ENCODE results near the gene PCDHGB2. TPM values are rescaled to one million over a fixed set of nuclear protein-coding genes. Genes with fewer than 3 reads are reported as not detected.

PCDHGB2 gene
- total RNA-seq = 4.1 and 4.6 TPM in 2 replicates

DNA sequence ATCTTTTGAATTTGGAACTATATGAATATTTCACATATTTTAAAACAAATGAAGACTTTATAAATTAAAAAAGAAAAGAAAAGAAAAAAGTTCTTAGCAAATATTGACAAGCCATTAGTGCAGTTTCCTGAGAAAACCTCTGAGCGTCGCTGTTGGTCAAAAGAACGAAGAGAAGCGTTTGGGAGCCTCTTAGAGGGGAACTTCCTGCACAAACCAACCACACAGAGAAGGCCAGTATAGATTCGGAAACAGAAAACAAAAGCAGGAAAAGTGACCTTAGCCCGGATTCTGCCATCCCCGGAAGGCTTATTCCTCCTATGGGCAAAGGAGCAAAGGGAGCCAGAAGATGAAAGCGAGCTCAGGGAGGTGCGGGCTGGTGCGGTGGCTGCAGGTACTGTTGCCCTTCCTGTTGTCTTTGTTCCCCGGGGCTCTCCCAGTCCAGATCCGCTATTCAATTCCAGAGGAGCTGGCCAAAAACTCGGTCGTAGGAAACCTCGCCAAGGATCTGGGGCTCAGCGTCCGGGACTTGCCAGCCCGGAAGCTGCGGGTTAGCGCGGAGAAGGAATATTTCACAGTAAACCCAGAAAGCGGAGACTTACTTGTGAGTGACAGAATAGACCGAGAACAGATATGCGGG, at the start of gene PCDHGB2:
Gene PCDHGB2 (plus strand): TSS at position 205 of the 637 bp plus-strand sequence. CDS start 142 bp downstream, at position 347.

DNA sequence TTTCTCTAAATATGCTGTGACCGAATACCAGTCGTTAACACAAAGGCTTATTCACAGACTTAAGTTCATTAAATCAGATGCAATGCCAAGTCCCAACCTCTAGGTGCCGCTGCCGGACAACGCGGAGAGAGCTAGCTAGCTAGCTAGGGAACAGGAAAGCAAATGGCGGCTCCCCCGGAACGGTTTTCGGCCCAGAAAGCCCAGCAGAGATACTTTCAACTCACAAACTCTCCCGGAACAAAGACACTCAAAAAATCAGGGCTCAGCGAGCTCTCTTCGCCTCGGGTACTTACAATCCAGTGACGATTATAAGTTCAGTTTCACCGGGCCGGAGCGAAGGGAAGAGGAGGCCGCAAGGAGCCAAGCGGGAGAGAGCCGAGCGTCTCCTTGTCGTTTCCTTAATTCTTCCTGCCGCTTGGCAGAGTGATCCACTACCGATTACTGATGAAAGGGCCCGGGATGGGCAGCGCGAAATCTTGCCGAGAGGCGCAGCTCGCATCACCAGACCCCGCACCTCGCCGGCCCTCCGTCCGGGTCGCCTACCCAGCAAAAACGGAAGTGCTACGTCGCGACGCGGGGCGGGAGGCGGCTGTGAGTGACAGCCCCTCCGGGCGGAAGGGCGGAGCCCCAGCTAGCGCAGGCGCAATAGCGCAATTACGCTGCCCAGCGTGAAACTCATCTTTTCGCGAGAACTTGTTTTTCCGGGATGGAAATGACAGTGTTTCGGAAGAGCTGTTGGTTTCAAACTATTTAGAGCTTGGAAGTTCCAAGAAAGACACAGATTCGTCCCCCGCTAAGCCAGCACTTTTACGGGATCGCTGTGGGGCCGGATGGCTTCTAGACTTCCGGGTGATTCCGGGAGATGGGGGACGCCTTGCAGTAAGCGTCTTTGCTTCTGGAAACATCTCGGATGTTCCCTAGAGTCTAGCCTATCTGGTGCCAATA, 39.3 kb upstream of the PCDHGB2 start, which contains the start of gene TAF7:
Gene TAF7 (minus strand): TSS at position 560 of the 945 bp plus-strand sequence. CDS start 740 bp downstream, outside the sequence.

DNA sequence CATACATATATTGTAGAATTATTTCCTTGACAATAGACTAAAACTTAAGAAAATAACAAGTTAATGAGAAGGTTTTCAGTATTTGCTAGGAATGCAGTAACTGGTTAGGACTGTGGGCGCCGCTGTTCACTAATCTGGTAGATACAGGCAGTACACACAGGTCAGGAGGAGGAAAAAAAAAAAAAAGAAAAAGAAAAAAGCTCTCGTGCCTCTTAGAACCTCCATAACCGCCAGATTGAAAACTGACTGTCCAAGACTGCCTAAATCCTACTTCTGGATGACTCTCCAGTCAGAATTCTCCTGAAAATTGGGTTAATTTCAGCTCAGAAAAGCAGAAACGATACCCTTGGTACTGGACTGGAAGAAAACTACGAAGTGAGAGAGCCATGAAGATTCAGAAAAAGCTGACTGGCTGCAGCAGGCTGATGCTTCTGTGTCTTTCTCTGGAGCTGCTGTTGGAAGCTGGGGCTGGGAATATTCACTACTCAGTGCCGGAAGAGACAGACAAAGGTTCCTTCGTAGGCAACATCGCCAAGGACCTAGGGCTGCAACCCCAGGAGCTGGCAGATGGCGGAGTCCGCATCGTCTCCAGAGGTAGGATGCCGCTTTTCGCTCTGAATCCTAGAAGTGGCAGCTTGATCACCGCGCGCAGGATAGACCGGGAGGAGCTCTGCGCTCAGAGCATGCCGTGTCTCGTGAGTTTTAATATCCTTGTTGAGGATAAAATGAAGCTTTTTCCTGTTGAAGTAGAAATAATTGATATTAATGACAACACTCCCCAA, 29.3 kb upstream of the PCDHGB2 start, which contains the start of gene PCDHGA1:
Gene PCDHGA1 (plus strand): TSS at position 216 of the 782 bp plus-strand sequence.

DNA sequence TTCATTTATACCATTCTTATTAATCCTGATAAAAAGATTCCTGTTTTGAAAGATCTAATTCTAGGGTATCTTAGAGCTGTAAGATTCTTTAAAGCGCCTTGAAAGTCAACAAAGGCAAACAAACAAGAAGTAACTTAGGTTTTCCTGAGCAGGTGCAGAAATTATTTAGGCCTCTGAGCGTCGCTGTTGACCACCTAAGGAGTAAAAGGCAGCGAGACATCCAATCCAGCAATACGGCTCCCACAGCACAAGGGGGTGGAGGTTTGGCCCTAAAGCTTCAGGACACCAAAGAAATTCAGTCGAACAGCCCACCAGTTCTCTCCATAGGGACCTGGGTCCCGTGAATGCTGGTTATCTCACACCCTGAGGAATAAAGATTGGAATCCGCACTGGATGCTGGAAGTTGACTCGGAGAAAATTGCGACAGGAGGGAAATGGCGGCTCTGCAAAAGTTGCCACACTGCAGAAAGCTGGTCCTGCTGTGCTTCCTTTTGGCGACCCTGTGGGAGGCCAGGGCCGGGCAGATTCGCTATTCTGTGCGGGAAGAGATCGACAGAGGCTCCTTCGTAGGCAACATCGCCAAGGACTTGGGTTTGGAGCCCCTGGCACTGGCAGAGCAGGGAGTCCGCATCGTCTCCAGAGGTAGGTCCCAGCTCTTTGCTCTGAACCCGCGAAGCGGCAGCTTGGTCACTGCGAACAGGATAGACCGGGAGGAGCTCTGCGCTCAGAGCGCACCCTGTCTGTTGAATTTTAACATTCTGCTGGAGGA, 21.1 kb upstream of the PCDHGB2 start, which contains the start of gene PCDHGA2:
Gene PCDHGA2 (plus strand): TSS at position 223 of the 769 bp plus-strand sequence.

DNA sequence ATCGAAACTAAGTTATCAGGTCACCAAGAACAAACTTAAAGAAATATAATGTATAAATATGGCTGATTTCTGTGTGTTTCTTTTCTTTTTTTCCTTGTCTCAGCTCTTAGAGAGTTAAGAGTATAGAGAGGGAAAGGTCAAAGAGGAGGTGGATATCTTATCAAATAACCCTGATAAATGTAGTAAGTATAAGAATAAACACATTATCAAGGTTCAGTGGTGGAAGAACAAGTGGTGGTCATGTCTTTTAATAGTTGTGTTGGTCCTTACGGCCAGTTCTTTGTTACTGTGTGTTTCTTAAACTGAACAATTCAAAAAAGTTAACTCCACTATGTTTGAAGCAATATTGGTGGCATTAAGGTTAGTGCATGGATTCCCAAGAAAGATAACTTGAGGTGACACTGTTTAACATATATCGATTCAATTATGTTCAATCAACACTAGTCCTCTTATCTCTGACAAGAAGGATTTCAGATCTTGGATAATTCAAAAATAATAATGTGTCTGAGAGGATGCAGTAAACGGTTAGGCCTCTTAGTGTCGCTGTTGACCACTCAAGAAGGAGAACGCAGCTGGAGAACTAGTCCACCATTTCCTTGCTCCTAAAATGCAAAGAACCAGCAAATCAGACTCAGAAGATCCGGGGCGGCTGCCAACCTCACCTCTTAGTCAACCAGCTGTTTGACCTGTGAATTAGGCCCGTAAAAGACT, 16.4 kb upstream of the PCDHGB2 start, which contains the start of gene PCDHGA3:
Gene PCDHGA3 (plus strand): TSS at position 588 of the 711 bp plus-strand sequence. CDS start 205 bp downstream, outside the sequence.

DNA sequence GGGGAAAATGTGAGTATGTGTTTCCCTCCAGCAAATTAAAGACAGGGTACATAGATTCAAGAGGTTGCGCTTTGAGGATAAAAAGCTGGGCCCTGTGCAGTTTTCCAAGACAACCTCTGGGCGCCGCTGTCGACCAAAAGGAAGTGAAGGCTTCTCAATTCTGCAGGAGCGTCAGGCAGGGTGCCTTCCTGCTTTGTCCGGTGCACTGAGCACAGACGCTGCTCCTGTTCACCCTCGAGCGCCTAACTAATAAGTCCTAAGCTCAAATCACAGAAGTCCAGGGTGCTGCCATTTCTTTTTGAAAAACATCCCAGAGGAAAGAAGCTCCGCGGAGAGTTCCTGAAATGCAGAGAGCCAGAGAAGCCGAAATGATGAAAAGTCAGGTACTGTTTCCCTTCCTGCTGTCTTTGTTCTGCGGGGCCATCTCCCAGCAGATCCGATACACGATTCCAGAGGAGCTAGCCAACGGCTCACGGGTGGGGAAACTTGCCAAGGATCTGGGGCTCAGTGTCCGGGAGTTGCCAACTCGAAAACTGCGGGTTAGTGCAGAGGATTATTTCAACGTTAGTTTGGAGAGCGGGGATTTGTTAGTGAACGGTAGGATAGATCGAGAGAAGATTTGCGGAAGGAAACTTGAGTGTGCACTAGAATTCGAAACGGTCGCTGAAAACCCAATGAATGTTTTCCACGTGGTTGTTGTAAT, 9.7 kb upstream of the PCDHGB2 start, which contains the start of gene PCDHGB1:
Gene PCDHGB1 (plus strand): TSS at position 183 of the 703 bp plus-strand sequence. CDS start 162 bp downstream, at position 345.

DNA sequence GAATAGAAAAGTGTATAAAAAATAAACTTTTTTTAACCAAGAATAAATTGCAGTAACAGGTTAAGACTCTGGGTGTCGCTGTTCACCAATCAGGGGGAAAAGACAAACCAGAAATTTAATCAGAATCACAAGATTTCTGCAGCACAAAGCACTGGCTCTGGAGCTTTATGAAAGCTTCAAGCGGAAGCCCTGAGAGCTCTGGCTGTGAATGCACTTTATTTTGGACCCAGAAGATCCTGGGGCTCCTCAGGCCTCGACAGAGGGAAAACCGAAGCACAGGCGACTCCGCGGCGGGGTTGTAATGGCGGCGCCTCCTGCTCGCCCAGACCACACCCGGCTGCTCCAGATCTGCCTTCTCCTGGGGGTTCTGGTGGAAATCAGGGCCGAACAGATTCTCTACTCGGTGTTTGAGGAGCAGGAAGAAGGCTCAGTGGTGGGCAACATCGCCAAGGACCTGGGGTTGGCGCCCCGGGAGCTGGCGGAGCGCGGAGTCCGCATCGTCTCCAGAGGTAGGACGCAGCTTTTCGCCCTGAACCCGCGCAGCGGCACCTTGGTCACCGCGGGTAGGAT, 4.8 kb upstream of the PCDHGB2 start, which contains the start of gene PCDHGA4:
Gene PCDHGA4 (plus strand): TSS at position 122 of the 570 bp plus-strand sequence. CDS start 87 bp downstream, at position 209.

DNA sequence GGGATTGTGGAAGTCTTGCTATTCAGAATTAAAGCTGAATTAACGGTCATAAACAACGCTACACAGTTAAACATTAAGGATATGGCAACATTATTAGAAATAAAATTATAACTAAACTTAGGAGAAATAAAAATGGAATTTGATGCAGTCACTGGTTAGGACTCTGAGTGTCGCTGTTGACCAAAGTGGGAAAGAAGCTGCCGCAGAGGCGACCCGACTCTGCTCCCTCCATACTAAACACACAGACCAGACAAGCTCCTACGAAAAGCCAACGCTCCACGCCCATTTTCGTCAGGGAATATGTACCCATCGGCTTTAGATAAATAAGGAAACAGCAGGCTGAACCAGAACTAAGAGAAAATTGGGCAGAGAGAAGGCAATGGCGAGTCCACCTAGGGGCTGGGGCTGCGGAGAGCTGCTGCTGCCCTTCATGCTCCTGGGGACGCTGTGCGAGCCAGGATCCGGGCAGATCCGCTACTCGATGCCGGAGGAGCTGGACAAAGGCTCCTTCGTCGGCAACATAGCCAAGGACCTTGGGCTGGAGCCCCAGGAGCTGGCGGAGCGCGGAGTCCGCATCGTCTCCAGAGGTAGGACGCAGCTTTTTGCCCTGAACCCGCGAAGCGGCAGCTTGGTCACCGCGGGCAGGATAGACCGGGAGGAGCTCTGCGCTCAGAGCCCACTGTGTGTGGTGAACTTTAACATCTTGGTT, 4.3 kb downstream of the PCDHGB2 start, which contains the start of gene PCDHGA5:
Gene PCDHGA5 (plus strand): TSS at position 211 of the 709 bp plus-strand sequence. CDS start 169 bp downstream, at position 380.

DNA sequence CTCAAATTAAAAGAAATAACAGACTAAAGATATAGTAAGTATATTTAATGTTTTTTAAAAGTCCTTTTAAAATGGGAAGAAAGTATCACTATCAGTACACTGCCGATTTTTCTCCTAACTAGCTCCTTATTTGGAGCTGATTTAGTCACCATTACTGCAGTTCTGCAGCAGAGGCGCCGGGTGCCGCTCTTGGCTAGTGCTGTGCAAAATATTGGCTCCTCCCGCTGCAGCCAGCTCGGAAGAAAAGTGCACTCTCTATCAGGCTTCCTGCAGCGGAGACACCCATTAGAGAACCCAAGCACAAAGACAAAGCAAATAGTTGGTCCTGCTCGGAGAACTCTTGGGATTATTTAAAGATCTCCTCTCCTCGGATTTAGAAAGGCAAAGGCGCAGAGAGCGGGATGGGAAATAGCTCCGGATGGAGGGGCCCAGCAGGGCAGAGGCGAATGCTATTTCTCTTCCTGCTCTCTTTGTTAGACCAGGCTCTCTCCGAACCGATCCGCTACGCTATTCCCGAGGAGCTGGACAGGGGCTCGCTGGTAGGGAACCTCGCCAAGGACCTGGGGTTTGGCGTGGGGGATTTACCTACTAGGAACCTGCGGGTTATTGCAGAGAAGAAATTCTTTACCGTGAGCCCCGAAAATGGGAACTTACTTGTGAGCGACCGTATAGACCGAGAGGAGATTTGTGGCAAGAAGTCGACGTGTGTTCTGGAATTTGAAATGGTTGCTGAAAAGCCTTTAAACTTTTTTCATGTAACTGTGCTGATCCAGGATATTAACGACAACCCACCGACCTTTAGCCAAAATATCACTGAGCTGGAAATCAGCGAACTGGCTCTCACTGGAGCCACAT, 10.4 kb downstream of the PCDHGB2 start, which contains the start of gene PCDHGB3:
Gene PCDHGB3 (plus strand): TSS at position 249 of the 855 bp plus-strand sequence. CDS start 153 bp downstream, at position 402.

DNA sequence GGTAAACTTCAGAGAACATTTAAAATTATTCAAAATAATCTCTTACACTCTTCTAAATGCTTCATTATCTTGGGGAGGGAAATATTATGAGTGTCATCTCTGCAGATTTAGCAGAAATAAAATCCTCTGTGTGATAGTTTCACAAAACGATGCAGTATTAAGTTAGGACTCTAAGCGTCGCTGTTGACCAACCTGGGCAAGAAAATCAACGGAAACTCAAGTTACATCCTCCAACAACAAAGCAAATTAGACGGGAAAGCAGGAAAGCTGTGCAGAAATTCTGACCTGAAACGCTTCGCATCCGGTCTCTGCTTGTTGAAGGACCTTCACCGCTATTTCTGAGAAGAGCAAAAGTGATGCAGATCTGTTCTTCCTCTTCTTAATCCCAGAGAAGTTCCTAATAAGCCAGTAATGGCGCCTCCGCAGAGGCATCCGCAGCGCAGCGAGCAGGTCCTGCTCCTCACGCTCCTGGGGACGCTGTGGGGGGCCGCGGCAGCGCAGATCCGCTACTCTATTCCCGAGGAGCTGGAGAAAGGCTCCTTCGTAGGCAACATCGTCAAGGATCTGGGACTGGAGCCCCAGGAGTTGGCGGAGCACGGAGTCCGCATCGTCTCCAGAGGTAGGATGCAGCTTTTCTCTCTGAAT, 14.0 kb downstream of the PCDHGB2 start, which contains the start of gene PCDHGA6:
Gene PCDHGA6 (plus strand): TSS at position 219 of the 645 bp plus-strand sequence. CDS start 193 bp downstream, at position 412.

DNA sequence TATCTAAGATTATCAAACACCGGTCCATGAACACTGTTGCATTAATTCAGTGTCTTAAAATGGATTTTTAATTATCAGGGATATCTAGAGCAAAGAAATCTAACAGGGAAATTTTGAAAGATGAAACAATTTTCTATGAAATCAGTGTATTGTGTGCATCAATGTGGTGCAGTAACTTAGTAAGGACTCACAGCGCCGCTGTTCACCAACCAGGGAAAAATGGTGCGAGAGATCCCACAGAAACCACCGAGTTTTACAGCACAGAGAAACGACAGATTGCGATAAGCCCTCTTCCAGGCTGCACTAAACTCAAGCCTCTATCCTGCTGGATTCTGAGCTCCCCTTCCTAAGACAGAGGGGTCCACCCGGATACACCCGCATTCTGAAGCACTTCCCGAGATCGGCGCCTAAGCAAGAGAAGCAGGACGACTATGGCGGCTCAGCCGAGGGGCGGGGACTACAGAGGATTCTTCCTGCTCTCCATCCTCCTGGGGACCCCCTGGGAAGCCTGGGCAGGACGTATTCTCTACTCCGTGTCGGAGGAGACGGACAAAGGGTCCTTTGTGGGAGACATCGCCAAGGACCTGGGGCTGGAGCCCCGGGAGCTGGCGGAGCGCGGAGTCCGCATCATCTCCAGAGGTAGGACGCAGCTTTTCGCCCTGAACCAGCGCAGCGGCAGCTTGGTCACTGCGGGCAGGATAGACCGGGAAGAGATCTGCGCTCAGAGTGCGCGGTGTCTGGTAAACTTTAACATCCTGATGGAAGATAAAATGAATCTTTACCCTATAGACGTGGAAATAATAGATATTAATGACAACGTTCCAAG, 22.9 kb downstream of the PCDHGB2 start, which contains the start of gene PCDHGA7:
Gene PCDHGA7 (plus strand): TSS at position 274 of the 826 bp plus-strand sequence. CDS start 158 bp downstream, at position 432.

DNA sequence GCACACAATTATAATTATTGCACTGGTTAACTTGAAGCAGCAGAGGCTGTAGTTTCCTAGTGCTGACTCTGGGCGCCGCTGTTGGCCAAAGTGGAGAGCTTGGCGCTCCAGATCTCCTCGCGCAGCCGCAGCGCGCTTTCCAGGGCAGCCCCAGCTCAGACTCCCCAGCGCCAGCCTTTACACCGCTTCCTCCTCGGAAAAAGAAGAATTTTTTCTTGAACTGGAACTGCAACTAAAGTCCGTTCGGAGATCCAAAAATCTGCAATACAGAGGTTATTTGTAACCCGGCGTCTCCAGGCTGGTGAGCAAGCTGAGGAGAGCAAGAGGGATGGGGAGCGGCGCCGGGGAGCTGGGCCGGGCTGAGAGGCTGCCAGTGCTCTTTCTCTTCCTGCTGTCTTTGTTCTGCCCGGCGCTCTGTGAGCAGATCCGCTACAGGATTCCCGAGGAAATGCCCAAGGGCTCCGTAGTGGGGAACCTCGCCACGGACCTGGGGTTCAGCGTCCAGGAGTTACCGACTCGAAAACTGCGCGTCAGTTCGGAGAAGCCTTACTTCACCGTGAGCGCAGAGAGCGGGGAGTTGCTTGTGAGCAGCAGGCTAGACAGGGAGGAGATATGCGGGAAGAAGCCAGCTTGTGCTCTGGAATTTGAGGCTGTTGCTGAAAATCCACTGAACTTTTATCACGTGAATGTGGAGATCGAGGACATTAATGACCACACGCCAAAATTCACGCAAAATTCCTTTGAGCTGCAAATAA, 27.9 kb downstream of the PCDHGB2 start, which contains the start of gene PCDHGB4:
Gene PCDHGB4 (plus strand): TSS at position 142 of the 755 bp plus-strand sequence. CDS start 187 bp downstream, at position 329.

DNA sequence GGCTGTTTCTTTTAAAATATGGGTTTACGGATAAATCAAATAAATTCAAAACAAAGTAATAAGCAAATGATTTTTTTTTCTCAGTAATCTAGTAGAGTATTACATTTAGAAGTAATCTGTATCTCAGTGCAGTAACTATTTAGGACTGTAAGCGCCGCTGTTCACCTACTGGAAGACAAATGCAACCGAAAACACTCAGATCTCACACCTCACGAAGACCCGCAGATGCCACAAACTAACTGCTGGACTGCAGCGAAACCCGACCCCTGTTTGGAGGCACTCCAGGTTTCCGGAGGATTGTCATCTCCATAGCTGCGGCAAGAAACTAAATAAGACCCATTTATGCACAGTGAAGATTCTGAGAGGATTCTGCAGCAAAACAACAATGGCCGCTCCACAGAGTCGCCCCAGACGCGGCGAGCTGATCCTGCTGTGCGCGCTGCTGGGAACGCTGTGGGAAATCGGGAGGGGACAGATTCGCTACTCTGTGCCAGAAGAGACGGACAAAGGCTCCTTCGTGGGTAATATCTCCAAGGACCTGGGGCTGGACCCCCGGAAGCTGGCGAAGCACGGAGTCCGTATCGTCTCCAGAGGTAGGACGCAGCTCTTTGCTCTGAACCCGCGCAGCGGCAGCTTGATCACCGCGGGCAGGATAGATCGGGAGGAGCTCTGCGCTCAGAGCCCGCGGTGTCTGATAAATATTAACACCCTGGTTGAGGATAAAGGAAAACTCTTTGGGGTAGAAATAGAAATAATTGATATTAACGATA, 32.8 kb downstream of the PCDHGB2 start, which contains the start of gene PCDHGA8:
Gene PCDHGA8 (plus strand): TSS at position 205 of the 770 bp plus-strand sequence. CDS start 181 bp downstream, at position 386.

Measured in hair follicle dermal papilla cell (primary cell).